Measurements from ENCODE around the gene TSPAN2. TPM values are rescaled to one million over a fixed set of nuclear protein-coding genes. Genes with fewer than 3 reads are reported as not detected.

Gene TSPAN2
- total and polyA plus RNA-seq, 2 of the 4 experiments (the other 2 are of a cell fraction), result 0.18 to 0.60 TPM

DNA sequence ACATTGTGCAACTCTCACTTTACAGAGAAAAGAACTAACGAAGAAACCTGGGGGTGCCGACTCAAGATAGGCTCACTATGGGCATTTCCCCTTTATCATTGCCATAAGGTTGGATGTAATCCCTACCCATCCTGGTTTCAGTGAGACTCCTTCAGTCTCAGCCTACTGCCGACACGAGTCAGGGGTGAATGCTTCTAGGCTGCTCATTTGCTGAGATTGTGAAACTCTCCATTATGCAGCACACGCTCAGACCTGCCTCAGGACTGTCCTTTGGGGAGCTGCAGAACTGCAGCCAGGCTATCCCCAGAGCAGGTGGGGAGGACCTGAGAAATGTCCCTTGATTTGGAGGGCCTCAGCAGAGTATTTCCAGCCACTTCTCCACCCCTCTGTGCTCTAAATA lies 37.5 kb downstream of the TSPAN2 start:
- dilution Hi-C loops (cut with HindIII; ENCODE audit: low sequenced_read_pairs, unreplicated experiment), result no loop called here
- Histone ChIP-seq H4K8ac (ENCODE audit: low read depth in 2 of 2, low read length in 2 of 2) (no peak overlapping the region), H2BK120ac (ENCODE audit: low read depth, low read length) (no peak overlapping the region), H3K36me3 (ENCODE audit: control insufficient read depth, insufficient read depth, low read length) (no peaks in the 10 kb centered on the region), H4K5ac (ENCODE audit: low read depth, low read length) (no peak overlapping the region), H4K91ac (ENCODE audit: insufficient read depth, low read depth, low read length) (no peak overlapping the region), H2AFZ (replicated peaks; ENCODE audit: low read length, poor library complexity) (no peak overlapping the region), H3K79me1 (ENCODE audit: low read depth in 1 of 2, low read length in 2 of 2) (no peaks in the 10 kb centered on the region), H3K23ac (ENCODE audit: low read depth, low read length) (no peak overlapping the region), H3K14ac (replicated peaks; ENCODE audit: low read depth, low read length) (no peak overlapping the region), H3K27me3 (ENCODE audit: control insufficient read depth, insufficient read depth, low read length) (no peaks in the 10 kb centered on the region), H3K4ac (ENCODE audit: low read depth, low read length) (no peak overlapping the region), H3K4me2 (ENCODE audit: low read depth, low read length) (no peak overlapping the region), H3K9me1 (ENCODE audit: insufficient read depth, low read length) (peaks cover 3% of the 10 kb centered on the region; the same call in 1 of the 2 replicates), H3K27ac (ENCODE audit: insufficient read depth, low read length) (no peak overlapping the region), H3K18ac (ENCODE audit: low read depth, low read length) (no peak overlapping the region), H4K20me1 (ENCODE audit: insufficient read depth, low read length) (no peaks in the 10 kb centered on the region), H2BK5ac (ENCODE audit: low read depth, low read length, poor library complexity, severe bottlenecking) (no peak overlapping the region), H3K9me3 (ENCODE audit: control insufficient read depth, insufficient read depth, low read length) (no peaks in the 10 kb centered on the region), H2AK5ac (ENCODE audit: low read depth, low read length) (no peak overlapping the region), H3K56ac (ENCODE audit: extremely low read depth, insufficient read depth, low read length) (no peak overlapping the region), H3K9ac (ENCODE audit: low read depth, low read length) (no peak overlapping the region), H3K4me1 (ENCODE audit: control insufficient read depth, insufficient read depth, low read length) (peaks cover 4% of the 10 kb centered on the region; the same call in 1 of the 2 replicates), H2BK15ac (ENCODE audit: low read depth, low read length) (no peak overlapping the region), H2AK9ac (replicated peaks; ENCODE audit: low read depth, low read length, poor library complexity) (no peak overlapping the region), H3K4me3 (ENCODE audit: insufficient read depth, low read depth, low read length) (no peak overlapping the region), H2BK20ac (ENCODE audit: low read depth, low read length) (no peak overlapping the region)
- TF ChIP-seq POLR2A (IDR thresholded peaks at IDR 0.05; ENCODE audit: low read depth, low read length) (no peak), CTCF (conservative IDR thresholded peaks at IDR 0.05; ENCODE audit: low read depth, low read length) (no peak), SMC3 (IDR thresholded peaks at IDR 0.05; ENCODE audit: low read depth, low read length) (no peak), BHLHE40 (IDR thresholded peaks at IDR 0.05; ENCODE audit: low read depth, low read length) (no peak), FOS (IDR thresholded peaks at IDR 0.05; ENCODE audit: low read depth, low read length) (no peak), RCOR1 (IDR thresholded peaks at IDR 0.05; ENCODE audit: insufficient replicate concordance, low read length) (no peak), NFE2L2 (IDR thresholded peaks at IDR 0.05; ENCODE audit: low read depth, low read length) (no peak), MAZ (IDR thresholded peaks at IDR 0.05; ENCODE audit: borderline replicate concordance, low read depth, low read length) (no peak), MAFK (IDR thresholded peaks at IDR 0.05; ENCODE audit: low read depth, low read length) (no peak), RAD21 (IDR thresholded peaks at IDR 0.05; ENCODE audit: low read length) (no peak), CEBPB (IDR thresholded peaks at IDR 0.05; ENCODE audit: low read depth, low read length) (no peak), CHD1 (IDR thresholded peaks at IDR 0.05; ENCODE audit: low read depth, low read length) (no peak), RFX5 (IDR thresholded peaks at IDR 0.05; ENCODE audit: low read depth, low read length) (no peak), MXI1 (IDR thresholded peaks at IDR 0.05; ENCODE audit: borderline replicate concordance, low read depth, low read length) (no peak)
- TF ChIP-seq, protein P1, sequence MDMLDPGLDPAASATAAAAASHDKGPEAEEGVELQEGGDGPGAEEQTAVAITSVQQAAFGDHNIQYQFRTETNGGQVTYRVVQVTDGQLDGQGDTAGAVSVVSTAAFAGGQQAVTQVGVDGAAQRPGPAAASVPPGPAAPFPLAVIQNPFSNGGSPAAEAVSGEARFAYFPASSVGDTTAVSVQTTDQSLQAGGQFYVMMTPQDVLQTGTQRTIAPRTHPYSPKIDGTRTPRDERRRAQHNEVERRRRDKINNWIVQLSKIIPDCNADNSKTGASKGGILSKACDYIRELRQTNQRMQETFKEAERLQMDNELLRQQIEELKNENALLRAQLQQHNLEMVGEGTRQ (IDR thresholded peaks at IDR 0.05; ENCODE audit: low read depth, low read length), result no peak
- TF ChIP-seq, protein P2, sequence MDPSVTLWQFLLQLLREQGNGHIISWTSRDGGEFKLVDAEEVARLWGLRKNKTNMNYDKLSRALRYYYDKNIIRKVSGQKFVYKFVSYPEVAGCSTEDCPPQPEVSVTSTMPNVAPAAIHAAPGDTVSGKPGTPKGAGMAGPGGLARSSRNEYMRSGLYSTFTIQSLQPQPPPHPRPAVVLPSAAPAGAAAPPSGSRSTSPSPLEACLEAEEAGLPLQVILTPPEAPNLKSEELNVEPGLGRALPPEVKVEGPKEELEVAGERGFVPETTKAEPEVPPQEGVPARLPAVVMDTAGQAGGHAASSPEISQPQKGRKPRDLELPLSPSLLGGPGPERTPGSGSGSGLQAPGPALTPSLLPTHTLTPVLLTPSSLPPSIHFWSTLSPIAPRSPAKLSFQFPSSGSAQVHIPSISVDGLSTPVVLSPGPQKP (IDR thresholded peaks at IDR 0.05; ENCODE audit: borderline replicate concordance, low read depth, low read length), result no peak
- ChIA-PET POLR2A (ENCODE audit: unreplicated experiment) (no interaction called here), CTCF (interaction anchor here (0.6 kb wide), 1 partner anchor 360 kb away, joined by 3 read pairs; no protein-coding TSS in a partner anchor)
- intact Hi-C loops (cut with micrococcal nuclease), result loop anchor here (1.0 to 5.0 kb wide), 2 partner anchors 60 to 73 kb away; no protein-coding TSS in a partner anchor
- 60% methylated on average over 1 of the region's 5 CpGs; no CpG with 5 or more reads in 1 of the 2 experiments for WGBS, 2 experiments (ENCODE audit: extremely low coverage in 2 of 2, insufficient read length in 1 of 2)
- BruUV-seq (replicated peaks), result no TSS peak
- no peak for DNase-seq
- in situ Hi-C loops (cut with MboI; ENCODE audit: low sequenced_read_pairs), result no loop called here
- no peak for ATAC-seq (ENCODE audit: low read depth)

Measured in IMR-90 (cell line).